Heart right ventricle (tissue), 16 donors: Measurements from ENCODE around the gene SCGB3A2. TPM values are rescaled to one million over a fixed set of nuclear protein-coding genes. Genes with fewer than 3 reads are reported as not detected.

ENCODE experiments used
- ATAC-seq, 8 donors: fragments of 200-7000 bp; cut with Tn5 transposase; one replicate each; pipeline ENCODE4 v1.9.1; 2020; ENCODE audit warnings: mild to moderate bottlenecking in 8 of 8, moderate library complexity in 8 of 8, moderate number of reproducible peaks in 1 of 8
- DNase-seq, 2 donors: peaks; one replicate each; pipeline ENCODE4 v3.0.0-alpha.2; 2020
- H3K27ac ChIP-seq, 10 donors: fragments of 200-600 bp; sonication (generic) in 2 of 10; one replicate each; pipeline versions ENCODE4 v1.5.0 to v1.8.0; 2020 to 2022; ENCODE audit warnings: mild to moderate bottlenecking in 3 of 10
- H3K27me3 ChIP-seq, 7 donors: fragments of 200-600 bp; one replicate each; pipeline ENCODE4 v1.8.0; 2021 to 2022; ENCODE audit warnings: mild to moderate bottlenecking in 2 of 7
- H3K36me3 ChIP-seq, 9 donors: fragments of 200-600 bp; sonication (generic) in 1 of 9; one replicate each; pipeline versions ENCODE4 v1.5.0 to v1.8.0; 2020 to 2022; ENCODE audit warnings: mild to moderate bottlenecking in 2 of 9
- H3K4me1 ChIP-seq, 9 donors: fragments of 200-600 bp; sonication (generic) in 1 of 9; one replicate each; pipeline versions ENCODE4 v1.5.0 to v1.8.0; 2020 to 2022; ENCODE audit warnings: mild to moderate bottlenecking in 4 of 9
- H3K4me3 ChIP-seq, 10 donors: fragments of 200-600 bp; sonication (generic) in 2 of 10; one replicate each; pipeline versions ENCODE4 v1.5.0 to v1.8.0; 2020 to 2022; ENCODE audit warnings: mild to moderate bottlenecking in 7 of 10, moderate library complexity in 2 of 10
- H3K9me3 ChIP-seq, 11 donors: fragments of 200-600 bp in 10 of 11; sonication (generic) in 2 of 11; one replicate each; pipeline versions ENCODE4 v1.5.0 to v1.8.0; 2013 to 2022; ENCODE audit warnings: mild to moderate bottlenecking in 2 of 11, control low read depth in 1 of 11, moderate library complexity in 1 of 11
- CTCF ChIP-seq, 9 donors: fragments of 200-600 bp; sonication (generic) in 2 of 9; IDR thresholded peaks; one replicate each; pipeline versions ENCODE4 v1.5.0 to v1.8.0; 2021 to 2022; ENCODE audit warnings: antibody characterized with exemption in 9 of 9, mild to moderate bottlenecking in 5 of 9, moderate library complexity in 1 of 9
- WGBS, 2 donors: extraction: QIAGEN DNeasy Blood & Tissue Kit; methylation state at CpG; one replicate each; pipeline ENCODE4 v1.1.7; 2013; ENCODE audit warnings: inconsistent platforms in 1 of 2; 5-methylcytosine and 5-hydroxymethylcytosine counted together
- intact Hi-C, 10 donors: fragments of 100-400 bp; cut with DNase I; formaldehyde crosslinking; loops; one replicate each; pipeline versions ENCODE4 v1.11.1 to v1.14.2; 2022
- polyA plus RNA-seq, 2 donors: library from polyadenylated mRNA; stranded (reverse); fragments of 200-250 nt; gene quantifications; one replicate each; pipeline ENCODE4 v1.2.3, GENCODE V29; 2013
- total RNA-seq, 10 donors: library from RNA; stranded (reverse); fragmentation: NEBNext Ultra II Directional in 3 of 10; extraction: Animal tissue kit (Norgen Biotek cat#: 25700) in 3 of 10; gene quantifications; one replicate each; pipeline versions ENCODE4 v1.2.1 to v1.2.4, GENCODE V29; 2021 to 2023
- donor health status: Arrhythmogenic right ventricular cardiomyopathy.
- donor health status: ischemic (EF 13 %, LVEDD 7.1; RV severe dilation, severe dysfunction).
- donor health status: healthy with polysubstance abuse.
- donor health status: DM: no; HTN: yes; CAD: no.
- donor health status: DM: no; HTN: no; CAD: no.
- donor health status: ischemic (EF 25% LVEDD 6.9; RV normal size, moderate dysfunction).
- donor health status: ischemic (EF 25% LVEDD 5.7; RV mildly dilated, moderate dysfunction).
- donor health status: healthy.
- donor health status: DM: yes; HTN: yes; CAD: no.
- donor health status: Ischemic cardiomyopathy.
- donor health status: ischemic (EF 35%, LVEDD 5.7; RV mildly dilated, moderate dysfunction).
- donor health status: nonischemic (EF 11% LVEDD 7.7; RV severe dilation, severe dysfunction).
- donor health status: DM: yes; HTN: yes; CAD: no.
- donor health status: PGD.
- donor health status: ischemic (EF 29% LVEDD 5.4; RV normal size, mild dysfunction).
- donor health status: nonischemic (EF 23%, LVEDD 6.1; RV moderate dilation, normal function).

SCGB3A2 gene
- total and polyA plus RNA-seq, 12 donors = 0.17 TPM; not detected in 11

- intact Hi-C loops = no loop called here
- Histone ChIP-seq H3K36me3 (no peaks in the 10 kb centered on the region), H3K27ac (no peak overlapping the region), H3K4me1 (no peaks in the 10 kb centered on the region), H3K27me3 (peaks cover 0 to 3% (median 0%) of the 10 kb centered on the region in 7 donors), H3K9me3 (no peaks in the 10 kb centered on the region), H3K4me3 (no peak overlapping the region)
- DNase-seq (no peak), ATAC-seq (no peak)
- no peak for TF ChIP-seq CTCF (IDR thresholded peaks at IDR 0.05)
- 39 to 52% methylated on average over 3 of the region's 3 CpGs for WGBS, 2 donors
These were observed 3.6 kb upstream of the SCGB3A2 start for GRCh38 chr5:147874910-147875367.

- Histone ChIP-seq H3K27me3 (peaks cover 0 to 3% (median 0%) of the 10 kb centered on the region in 7 donors), H3K4me3 (no peak overlapping the region), H3K36me3 (no peaks in the 10 kb centered on the region), H3K27ac (no peak overlapping the region), H3K9me3 (no peaks in the 10 kb centered on the region), H3K4me1 (no peaks in the 10 kb centered on the region)
- DNase-seq (no peak), ATAC-seq (no peak)
- TF ChIP-seq CTCF (IDR thresholded peaks at IDR 0.05) = no peak
- intact Hi-C loops = no loop called here
These were observed 2.4 kb upstream of the SCGB3A2 start for GRCh38 chr5:147876141-147876540.

GRCh38 chr5:147876626-147877025 is 1.9 kb upstream of the SCGB3A2 start:
- no peak for ATAC-seq
- no peak for DNase-seq
- intact Hi-C loops = no loop called here
- Histone ChIP-seq H3K9me3 (no peaks in the 10 kb centered on the region), H3K27ac (no peak overlapping the region), H3K27me3 (peaks cover 0 to 3% (median 0%) of the 10 kb centered on the region in 7 donors), H3K4me1 (no peaks in the 10 kb centered on the region), H3K36me3 (no peaks in the 10 kb centered on the region), H3K4me3 (no peak overlapping the region)
- WGBS, 2 donors = 79 to 80% methylated on average over 2 of the region's 2 CpGs
- no peak for TF ChIP-seq CTCF (IDR thresholded peaks at IDR 0.05)

- 94% methylated on average over 3 of the region's 3 CpGs for WGBS, 2 donors
These were observed 1.3 kb downstream of the SCGB3A2 start for GRCh38 chr5:147879784-147880183.

More at GRCh38 chr5:147879784-147880183, 1.3 kb downstream of the SCGB3A2 start:
- TF ChIP-seq CTCF (IDR thresholded peaks at IDR 0.05) = no peak
- no peak for ATAC-seq
- Histone ChIP-seq H3K27me3 (peaks cover 0 to 3% (median 0%) of the 10 kb centered on the region in 7 donors), H3K36me3 (no peaks in the 10 kb centered on the region), H3K27ac (no peak overlapping the region), H3K9me3 (no peaks in the 10 kb centered on the region), H3K4me3 (no peak overlapping the region), H3K4me1 (peaks cover 0 to 10% (median 2%) of the 10 kb centered on the region in 9 donors)
- no peak for DNase-seq
- intact Hi-C loops = loop anchor here in 1 of 10 donors (10.0 kb wide), 1 partner anchor 55 kb away; no protein-coding TSS in a partner anchor
